MM.1S (cell line): ENCODE results near the gene FYN.

Source experiments
- DNase-seq: peaks from one replicate; pipeline ENCODE4 v3.0.0-alpha.2; 2015
- H2AFZ ChIP-seq: fragments of 300-600 bp; sonication (generic); 2 replicates; pipeline ENCODE4 v1.6.0; 2016; ENCODE audit warnings: antibody characterized with exemption, low read length
- H3F3A ChIP-seq: fragments of 300-600 bp; sonication (generic); 2 replicates; pipeline ENCODE4 v1.6.1; 2016; ENCODE audit warnings: mild to moderate bottlenecking, antibody characterized with exemption, low read length, moderate library complexity, mixed read lengths; ENCODE audit not compliant: insufficient read depth
- H3K27ac ChIP-seq: fragments of 300-600 bp; sonication (generic); 2 replicates; pipeline ENCODE4 v1.5.1; 2016; ENCODE audit warnings: mild to moderate bottlenecking, low read length
- H3K27me3 ChIP-seq: fragments of 300-600 bp; sonication (generic); replicated peaks from 2 replicates; pipeline ENCODE4 v1.6.0; 2016; ENCODE audit warnings: low read length; ENCODE audit not compliant: insufficient read depth
- H3K36me3 ChIP-seq: fragments of 300-600 bp; sonication (generic); replicated peaks from 2 replicates; pipeline ENCODE4 v1.6.1; 2016; ENCODE audit warnings: mild to moderate bottlenecking, low read length, mixed read lengths; ENCODE audit not compliant: insufficient read depth
- H3K4me1 ChIP-seq: fragments of 300-600 bp; sonication (generic); 2 replicates; pipeline ENCODE4 v1.6.1; 2016; ENCODE audit warnings: low read length, mixed read lengths
- H3K4me2 ChIP-seq: fragments of 300-600 bp; sonication (generic); 2 replicates; pipeline ENCODE4 v1.6.0; 2016; ENCODE audit warnings: low read depth, low read length
- H3K4me3 ChIP-seq: fragments of 300-600 bp; sonication (generic); 2 replicates; pipeline ENCODE4 v1.5.1; 2016; ENCODE audit warnings: low read length, mixed read lengths
- H3K79me2 ChIP-seq: fragments of 300-600 bp; sonication (generic); 2 replicates; pipeline ENCODE4 v1.6.1; 2016; ENCODE audit warnings: mixed run types, low read length, mixed read lengths
- H3K9ac ChIP-seq: fragments of 300-600 bp; sonication (generic); 2 replicates; pipeline ENCODE4 v1.6.1; 2016; ENCODE audit warnings: low read length, mixed read lengths
- H3K9me2 ChIP-seq: fragments of 300-600 bp; sonication (generic); replicated peaks from 2 replicates; pipeline ENCODE4 v1.6.1; 2016; ENCODE audit warnings: mild to moderate bottlenecking, low read length, mixed read lengths; ENCODE audit not compliant: insufficient read depth
- H3K9me3 ChIP-seq: fragments of 300-600 bp; sonication (generic); replicated peaks from 2 replicates; pipeline ENCODE4 v1.6.1; 2016; ENCODE audit warnings: mild to moderate bottlenecking, low read length, mixed read lengths; ENCODE audit not compliant: insufficient read depth
- H4K20me1 ChIP-seq: fragments of 300-600 bp; sonication (generic); 2 replicates; pipeline ENCODE4 v1.6.1; 2016; ENCODE audit warnings: mild to moderate bottlenecking, low read length, moderate library complexity, mixed read lengths; ENCODE audit not compliant: insufficient read depth
- CTCF ChIP-seq: fragments of 300-600 bp; sonication (generic); IDR thresholded peaks from 2 replicates; pipeline ENCODE4 v1.5.1; 2016; ENCODE audit warnings: antibody characterized with exemption, low read length, mixed read lengths
- EZH2 ChIP-seq: fragments of 300-600 bp; sonication (generic); optimal IDR thresholded peaks from 2 replicates; pipeline ENCODE3; 2017; ENCODE audit warnings: low read depth, mild to moderate bottlenecking, antibody characterized with exemption, low read length, mixed read lengths
- EZH2phosphoT487 ChIP-seq: fragments of 300-600 bp; sonication (generic); IDR thresholded peaks from 2 replicates; pipeline ENCODE4 v1.6.1; 2018; ENCODE audit warnings: antibody characterized with exemption, low read length

The FYN gene

GRCh38 chr6:111618407-111618806 lies 254.8 kb downstream of the FYN start:
- no peak overlapping the region for H3K4me2 ChIP-seq
- H2AFZ ChIP-seq: no peak overlapping the region
- no peaks in the 10 kb centered on the region for H3K9me2 ChIP-seq
- no peaks in the 10 kb centered on the region for H4K20me1 ChIP-seq
- H3K79me2 ChIP-seq: no peaks in the 10 kb centered on the region
- H3K27me3 ChIP-seq: no peaks in the 10 kb centered on the region
- TF ChIP-seq CTCF (no peak), EZH2 (no peak), EZH2phosphoT487 (no peak)
- no peaks in the 10 kb centered on the region for H3K4me1 ChIP-seq
- H3K36me3 ChIP-seq: no peaks in the 10 kb centered on the region
- H3K27ac ChIP-seq: no peak overlapping the region
- no peak for DNase-seq
- H3F3A ChIP-seq: no peaks in the 10 kb centered on the region
- no peak overlapping the region for H3K4me3 ChIP-seq
- H3K9ac ChIP-seq: no peak overlapping the region
- no peaks in the 10 kb centered on the region for H3K9me3 ChIP-seq

GRCh38 chr6:111617149-111617548 lies 256.1 kb downstream of the FYN start:
- Histone ChIP-seq H3K79me2 (no peaks in the 10 kb centered on the region), H2AFZ (no peak overlapping the region), H3K9me3 (no peaks in the 10 kb centered on the region), H3K9me2 (no peaks in the 10 kb centered on the region), H3K9ac (no peak overlapping the region), H4K20me1 (no peaks in the 10 kb centered on the region), H3K27me3 (no peaks in the 10 kb centered on the region), H3K36me3 (no peaks in the 10 kb centered on the region), H3K27ac (no peak overlapping the region), H3K4me3 (no peak overlapping the region), H3F3A (no peaks in the 10 kb centered on the region), H3K4me1 (no peaks in the 10 kb centered on the region), H3K4me2 (no peak overlapping the region)
- no peak for DNase-seq
- TF ChIP-seq CTCF (no peak), EZH2phosphoT487 (no peak), EZH2 (no peak)

- Histone ChIP-seq H3K4me1 (no peaks in the 10 kb centered on the region), H3K9ac (no peak overlapping the region), H3K4me3 (no peak overlapping the region), H3K9me3 (no peaks in the 10 kb centered on the region), H3K9me2 (no peaks in the 10 kb centered on the region), H3K27ac (no peak overlapping the region), H3F3A (no peaks in the 10 kb centered on the region), H3K36me3 (no peaks in the 10 kb centered on the region), H3K4me2 (no peak overlapping the region), H3K79me2 (no peaks in the 10 kb centered on the region), H4K20me1 (no peaks in the 10 kb centered on the region), H2AFZ (no peak overlapping the region), H3K27me3 (no peaks in the 10 kb centered on the region)
- no peak for DNase-seq
- TF ChIP-seq EZH2 (no peak), EZH2phosphoT487 (no peak), CTCF (no peak)
Observed at GRCh38 chr6:111615916-111616612, 257.2 kb downstream of the FYN start.
